ENCODE data around the gene CTNNB1. TPM values are rescaled to one million over a fixed set of nuclear protein-coding genes. Genes with fewer than 3 reads are reported as not detected.

Gene CTNNB1
- total and polyA plus RNA-seq, 4 donors: 63.3 to 265 (median 151) TPM

DNA sequence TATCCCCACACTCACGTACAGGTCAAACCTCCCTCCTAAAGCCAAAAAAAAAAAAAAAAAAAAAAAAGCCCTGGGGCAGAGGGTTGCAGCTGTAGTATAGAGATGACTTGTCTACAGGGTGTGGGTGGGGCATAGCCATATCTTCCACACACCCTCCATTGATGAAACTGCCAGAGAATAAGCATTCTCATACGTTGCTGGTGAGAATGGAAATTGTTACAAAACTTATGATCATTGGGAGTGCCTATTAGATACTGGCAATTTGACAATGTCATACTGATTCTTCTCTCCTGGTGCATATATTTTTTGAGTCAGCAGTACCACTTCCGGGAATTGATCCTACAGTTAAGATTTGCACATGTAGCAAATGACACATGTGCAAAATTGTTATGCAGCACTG is 11.0 kb upstream of the CTNNB1 start:
- TF ChIP-seq NR2F2 (IDR thresholded peaks at IDR 0.05) (no peak), ZBTB33 (IDR thresholded peaks at IDR 0.05) (no peak), GABPA (IDR thresholded peaks at IDR 0.05 in 1 of 2, conservative IDR thresholded peaks at IDR 0.05 in 1 of 2) (no peak), FOXA1 (IDR thresholded peaks at IDR 0.05) (no peak)
- Histone ChIP-seq H3K9me3 (ENCODE audit: control insufficient read depth in 4 of 4, low read length in 3 of 4) (no peaks in the 10 kb centered on the region), H3K4me1 (ENCODE audit: control insufficient read depth in 4 of 4, insufficient read depth in 4 of 4, low read length in 3 of 4) (no peaks in the 10 kb centered on the region), H3K4me3 (ENCODE audit: low read depth in 1 of 3, low read length in 3 of 3) (no peak overlapping the region), H3K27me3 (ENCODE audit: control insufficient read depth in 4 of 4, insufficient read depth in 4 of 4, low read length in 3 of 4) (no peaks in the 10 kb centered on the region), H3K36me3 (ENCODE audit: control insufficient read depth in 4 of 4, insufficient read depth in 3 of 4, low read depth in 1 of 4, low read length in 3 of 4) (no peaks in the 10 kb centered on the region), H3K27ac (ENCODE audit: low read depth in 1 of 2, low read length in 2 of 2) (no peak overlapping the region), H3K9ac (ENCODE audit: low read depth in 1 of 2, low read length in 2 of 2) (no peak overlapping the region)
- no peak for DNase-seq (ENCODE audit: low spot score)
- 69% methylated on average over 3 of the region's 3 CpGs for WGBS

- no peak overlapping the region for H3K9ac ChIP-seq (ENCODE audit: low read depth in 1 of 2, low read length in 2 of 2)
- H3K27me3 ChIP-seq (ENCODE audit: control insufficient read depth in 4 of 4, insufficient read depth in 4 of 4, low read length in 3 of 4): no peaks in the 10 kb centered on the region
- H3K9me3 ChIP-seq (ENCODE audit: control insufficient read depth in 4 of 4, low read length in 3 of 4): no peaks in the 10 kb centered on the region
- no peak overlapping the region for H3K27ac ChIP-seq (ENCODE audit: low read depth in 1 of 2, low read length in 2 of 2)
- 98% methylated on average over 1 of the region's 1 CpG for WGBS
- H3K4me1 ChIP-seq (ENCODE audit: control insufficient read depth in 4 of 4, insufficient read depth in 4 of 4, low read length in 3 of 4): no peaks in the 10 kb centered on the region
- TF ChIP-seq, protein P1, sequence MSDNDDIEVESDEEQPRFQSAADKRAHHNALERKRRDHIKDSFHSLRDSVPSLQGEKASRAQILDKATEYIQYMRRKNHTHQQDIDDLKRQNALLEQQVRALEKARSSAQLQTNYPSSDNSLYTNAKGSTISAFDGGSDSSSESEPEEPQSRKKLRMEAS (IDR thresholded peaks at IDR 0.05): no peak
- TF ChIP-seq FOXA1 (IDR thresholded peaks at IDR 0.05) (no peak), ZBTB33 (IDR thresholded peaks at IDR 0.05) (no peak), EGR1 (IDR thresholded peaks at IDR 0.05; ENCODE audit: low read depth in 2 of 2) (no peak), YY1 (IDR thresholded peaks at IDR 0.05) (no peak), SP1 (IDR thresholded peaks at IDR 0.05) (no peak), GABPA (IDR thresholded peaks at IDR 0.05 in 1 of 2, conservative IDR thresholded peaks at IDR 0.05 in 1 of 2) (no peak), HNF4G (IDR thresholded peaks at IDR 0.05) (no peak), JUND (IDR thresholded peaks at IDR 0.05) (no peak), FOXA2 (IDR thresholded peaks at IDR 0.05) (no peak), HNF4A (conservative IDR thresholded peaks at IDR 0.05) (no peak), RXRA (IDR thresholded peaks at IDR 0.05) (no peak), NR2F2 (IDR thresholded peaks at IDR 0.05) (no peak), REST (IDR thresholded peaks at IDR 0.05) (no peak), TAF1 (conservative IDR thresholded peaks at IDR 0.05) (no peak), RAD21 (IDR thresholded peaks at IDR 0.05) (no peak)
- TF ChIP-seq, protein P2, sequence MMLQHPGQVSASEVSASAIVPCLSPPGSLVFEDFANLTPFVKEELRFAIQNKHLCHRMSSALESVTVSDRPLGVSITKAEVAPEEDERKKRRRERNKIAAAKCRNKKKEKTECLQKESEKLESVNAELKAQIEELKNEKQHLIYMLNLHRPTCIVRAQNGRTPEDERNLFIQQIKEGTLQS (IDR thresholded peaks at IDR 0.05): no peak
- no peaks in the 10 kb centered on the region for H3K36me3 ChIP-seq (ENCODE audit: control insufficient read depth in 4 of 4, insufficient read depth in 3 of 4, low read depth in 1 of 4, low read length in 3 of 4)
- no peak overlapping the region for H3K4me3 ChIP-seq (ENCODE audit: low read depth in 1 of 3, low read length in 3 of 3)
- DNase-seq (ENCODE audit: low spot score): no peak
Measured at GRCh38 chr3:41190509-41191284, 8.6 kb upstream of the CTNNB1 start.
